ENCODE results near the gene RBM3.
"Not testable (repeated sequence)": the region's sequence is repeated elsewhere in the genome, so short reads cannot be mapped to it uniquely, and the experiment has no call there.

Gene RBM3

DNA sequence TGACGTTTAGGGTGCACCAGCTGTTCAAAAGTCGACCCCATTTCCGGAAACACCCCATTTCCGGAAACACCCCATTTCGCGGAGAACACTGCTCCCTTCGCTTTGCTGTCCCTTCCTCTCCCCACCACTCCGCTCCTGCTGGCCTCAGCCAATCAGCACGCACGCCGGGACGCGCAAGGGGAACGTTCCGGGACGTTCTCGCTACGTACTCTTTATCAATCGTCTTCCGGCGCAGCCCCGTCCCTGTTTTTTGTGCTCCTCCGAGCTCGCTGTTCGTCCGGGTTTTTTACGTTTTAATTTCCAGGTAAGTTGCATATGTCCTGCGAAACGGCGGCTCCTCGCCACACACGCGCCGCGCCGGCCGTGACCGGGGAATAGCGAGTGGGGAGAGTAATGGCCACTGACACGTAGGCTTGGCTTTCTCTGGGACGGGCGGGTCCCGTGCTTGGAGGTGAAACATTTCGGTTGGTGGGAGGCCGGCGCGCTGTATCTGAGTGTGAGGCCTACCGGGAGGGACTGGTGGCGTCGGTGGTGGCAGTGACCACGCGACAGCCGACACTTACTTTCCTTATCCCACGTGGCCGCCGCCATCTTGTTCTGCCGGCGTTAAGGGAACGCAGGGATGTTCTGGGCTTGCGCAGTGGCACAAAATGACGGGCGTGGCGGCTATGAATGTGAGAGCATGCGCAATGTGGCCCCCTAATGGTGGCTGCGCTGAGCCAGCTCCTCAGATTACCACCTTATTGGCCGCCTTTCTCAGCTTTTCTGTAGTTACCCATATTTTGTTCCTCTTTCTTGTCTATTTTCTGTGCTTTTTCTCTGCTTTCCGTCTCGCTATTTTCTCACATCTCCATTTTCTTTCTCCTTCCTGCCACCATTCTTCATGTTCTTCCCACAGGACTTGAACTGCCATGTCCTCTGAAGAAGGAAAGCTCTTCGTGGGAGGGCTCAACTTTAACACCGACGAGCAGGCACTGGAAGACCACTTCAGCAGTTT lies at the start of gene RBM3:
Gene RBM3 (plus strand): TSS at position 215 of the 997 bp plus-strand sequence. CDS start 697 bp downstream, at position 912.
- DNase-seq (ENCODE audit: low read depth in 3 of 3) = peak; percentile 77 to 88 (median 80)

DNA sequence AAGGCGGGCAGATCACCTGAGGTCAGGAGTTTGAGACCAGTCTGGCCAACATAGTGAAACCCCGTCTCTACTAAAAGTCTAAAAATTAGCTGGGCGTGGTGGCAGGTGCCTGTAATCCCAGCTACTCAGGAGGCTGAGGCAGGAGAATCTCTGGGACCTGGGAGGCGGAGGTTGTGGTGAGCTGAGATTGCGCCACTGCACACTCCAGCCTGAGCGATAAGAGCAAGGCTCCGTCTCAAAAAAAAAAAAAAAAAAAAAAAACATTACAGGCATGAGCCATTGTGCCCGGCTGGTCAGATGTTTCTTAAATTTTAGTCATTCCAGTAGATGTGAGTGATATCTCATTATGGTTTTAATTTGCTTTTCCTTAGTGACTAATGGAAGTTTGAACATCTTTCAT lies 48.4 kb upstream of the RBM3 start:
- DNase-seq (ENCODE audit: low read depth in 3 of 3) = not testable (repeated sequence)

DNA sequence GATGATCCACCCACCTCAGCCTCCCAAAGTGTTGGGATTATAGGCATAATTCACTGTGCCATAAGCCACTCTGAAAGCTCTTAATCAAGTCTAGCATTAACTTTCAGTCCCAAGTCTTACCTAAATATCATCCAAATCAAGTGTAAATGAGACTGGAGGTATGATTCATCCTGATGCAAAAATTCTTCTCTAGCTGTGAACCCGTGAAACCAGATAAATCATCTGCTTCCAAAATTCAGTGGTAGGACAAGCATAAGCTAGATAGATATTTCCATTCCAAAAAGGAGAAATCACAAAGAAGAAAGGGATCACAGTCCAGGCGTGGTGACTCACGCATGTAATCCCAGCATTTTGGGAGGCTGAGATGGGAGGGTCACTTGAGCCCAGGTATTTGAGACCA lies 43.5 kb upstream of the RBM3 start:
- DNase-seq (ENCODE audit: low read depth in 3 of 3) = no peak

GRCh38 chrX:48531358-48531959 lies 42.8 kb upstream of the RBM3 start:
- no peak for DNase-seq (ENCODE audit: low read depth in 3 of 3)

GRCh38 chrX:48532161-48532560 lies 42.1 kb upstream of the RBM3 start:
- DNase-seq (ENCODE audit: low read depth in 3 of 3) = no peak

DNA sequence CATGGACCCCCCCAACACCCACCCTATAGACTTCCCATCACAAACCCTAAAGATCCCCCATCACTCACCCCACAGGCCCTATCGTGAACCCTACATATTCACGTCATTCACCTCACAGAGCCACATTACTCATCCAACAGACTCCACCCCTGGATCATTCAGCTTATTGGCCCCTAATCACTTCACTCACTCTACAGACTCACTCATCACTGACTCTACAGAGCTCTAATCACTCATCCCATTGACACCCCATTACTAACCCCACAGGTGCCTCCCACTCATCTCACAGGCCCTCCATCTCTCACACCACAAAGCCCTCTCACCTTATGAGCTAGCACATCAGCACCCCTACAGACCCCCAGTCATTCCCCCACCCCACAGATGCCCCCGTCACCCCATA lies 41.1 kb upstream of the RBM3 start:
- no peak for DNase-seq (ENCODE audit: low read depth in 3 of 3)

GRCh38 chrX:48538641-48539344 lies 35.5 kb upstream of the RBM3 start:
- no peak for DNase-seq (ENCODE audit: low read depth in 3 of 3)

GRCh38 chrX:48539345-48540027 lies 34.8 kb upstream of the RBM3 start, which contains the start of gene TBC1D25:
Gene TBC1D25, plus strand, starts transcription at chrX:48539714. Its CDS starts 84 bp downstream, at chrX:48539798.
- peak; percentile 88 to 97 (median 90) for DNase-seq (ENCODE audit: low read depth in 3 of 3)

DNA sequence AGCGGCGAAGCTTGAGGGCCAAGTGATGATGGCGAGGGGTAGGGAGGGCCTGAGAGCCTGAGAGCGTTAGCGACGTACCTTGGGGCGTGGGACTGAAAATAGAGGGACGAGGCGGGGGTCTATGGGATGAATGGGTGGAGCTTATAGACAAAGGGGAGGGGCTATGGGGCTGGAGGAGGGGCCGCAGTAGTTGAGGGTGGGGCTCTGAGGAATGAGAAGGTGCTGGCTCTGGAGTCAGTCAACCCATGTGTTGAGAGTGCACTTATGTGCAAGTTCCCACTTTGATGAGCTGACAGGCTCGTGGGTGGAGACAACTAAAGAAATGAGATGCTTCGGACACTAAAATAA lies 34.3 kb upstream of the RBM3 start:
- DNase-seq (ENCODE audit: low read depth in 3 of 3) = peak; percentile 31 to 44 (median 34)

DNA sequence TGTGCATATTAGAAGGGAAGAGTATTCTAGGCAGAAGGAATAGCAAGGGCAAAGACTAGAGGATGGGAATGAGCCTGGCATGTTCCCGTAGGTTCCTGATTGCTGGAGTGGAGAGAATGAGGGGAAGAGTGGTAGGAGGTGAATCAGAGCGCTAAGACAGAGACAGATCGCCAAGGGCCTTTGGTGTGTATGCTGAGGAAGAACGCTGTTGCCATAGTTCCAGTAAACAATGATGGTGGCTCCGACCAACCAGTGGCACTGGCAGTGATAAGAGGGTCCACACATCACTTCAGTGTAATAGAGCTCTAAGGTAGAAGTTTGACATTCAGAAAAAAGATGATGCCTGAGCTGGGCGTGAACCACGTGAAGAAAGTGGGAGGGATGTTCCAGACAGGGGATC lies 33.8 kb upstream of the RBM3 start:
- DNase-seq (ENCODE audit: low read depth in 3 of 3) = no peak

DNA sequence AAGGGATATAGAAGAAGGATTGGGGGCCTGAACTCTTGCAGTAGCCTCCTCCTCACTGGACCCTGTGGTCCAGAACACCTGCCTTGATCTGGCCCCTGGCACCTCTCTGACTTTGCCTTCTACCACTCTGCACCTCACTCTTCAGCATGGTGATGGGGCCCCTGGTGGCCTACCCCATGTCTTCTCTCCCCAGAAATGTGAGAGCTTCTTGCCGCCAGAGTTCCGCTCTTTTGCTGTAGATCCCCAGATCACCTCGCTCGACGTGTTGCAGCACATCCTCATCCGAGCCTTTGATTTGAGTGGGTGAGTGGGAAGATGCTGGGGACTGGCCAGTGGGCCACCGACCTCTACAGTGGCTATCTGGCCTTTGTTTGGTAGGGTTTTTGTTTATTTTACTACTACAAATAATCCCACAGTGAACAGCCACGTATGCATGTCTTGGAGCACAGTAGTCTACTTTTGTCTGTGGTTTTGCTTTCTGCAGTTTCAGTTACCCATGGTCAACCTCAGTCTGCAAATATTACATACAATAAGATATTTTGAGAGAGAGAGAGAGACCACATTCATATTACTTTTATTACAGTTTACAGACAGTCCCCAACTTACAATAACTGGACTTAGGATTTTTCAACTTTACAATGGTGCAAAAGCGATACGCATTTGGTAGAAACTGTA lies 33.0 kb upstream of the RBM3 start:
- DNase-seq (ENCODE audit: low read depth in 3 of 3) = no peak

DNA sequence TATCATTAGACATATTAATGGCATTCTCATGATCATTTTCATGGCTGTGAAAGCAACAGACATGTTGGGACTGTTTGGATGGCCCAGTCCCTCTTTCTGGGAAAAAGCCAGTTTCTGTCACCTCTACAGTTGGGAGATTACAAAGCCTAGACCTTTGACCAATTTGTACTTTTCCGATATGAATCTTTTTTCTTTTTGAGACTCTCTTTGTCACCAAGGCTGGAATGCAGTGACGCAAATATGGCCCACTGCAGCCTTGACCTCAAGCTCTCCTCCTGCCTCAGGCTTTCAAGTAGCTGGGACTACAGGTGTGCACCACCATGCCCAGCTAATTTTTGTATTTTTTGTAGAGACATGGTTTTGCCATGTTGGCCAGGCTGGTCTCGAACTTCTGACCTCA lies 25.4 kb upstream of the RBM3 start:
- no peak for DNase-seq (ENCODE audit: low read depth in 3 of 3)

- not testable (repeated sequence) for DNase-seq (ENCODE audit: low read depth in 3 of 3)
Measured at GRCh38 chrX:48555731-48556325, 18.5 kb upstream of the RBM3 start.

DNA sequence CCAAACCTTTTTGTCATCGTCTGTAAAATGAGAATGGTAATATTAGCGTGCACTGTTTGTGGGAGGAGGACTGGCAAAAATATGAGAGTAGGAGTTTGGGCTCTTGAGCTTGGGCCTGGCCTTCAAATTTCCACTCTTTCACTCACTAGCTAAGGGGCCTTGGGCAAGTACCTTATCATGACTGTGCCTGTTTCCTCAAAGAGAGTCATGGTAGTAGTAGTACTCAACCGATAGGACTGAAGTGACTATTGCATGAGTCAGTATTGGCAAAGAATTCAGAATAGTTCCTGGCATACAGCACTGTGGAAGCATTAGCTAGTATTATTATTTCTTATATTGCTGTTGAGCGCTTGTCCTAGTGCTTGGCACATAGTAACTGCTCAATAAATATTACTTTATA lies 16.0 kb upstream of the RBM3 start:
- DNase-seq (ENCODE audit: low read depth in 3 of 3) = no peak

DNA sequence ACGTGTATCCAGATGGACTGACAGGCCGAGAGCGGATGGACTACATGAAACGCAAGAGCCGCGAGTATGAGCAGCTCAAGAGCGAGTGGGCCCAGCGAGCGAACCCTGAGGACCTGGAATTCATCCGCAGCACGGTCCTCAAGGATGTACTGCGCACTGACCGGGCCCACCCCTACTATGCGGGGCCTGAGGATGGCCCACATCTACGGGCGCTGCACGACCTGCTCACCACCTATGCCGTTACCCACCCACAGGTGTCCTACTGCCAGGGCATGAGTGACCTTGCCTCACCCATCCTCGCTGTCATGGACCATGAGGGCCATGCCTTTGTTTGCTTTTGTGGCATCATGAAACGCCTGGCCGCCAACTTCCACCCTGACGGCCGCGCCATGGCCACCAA lies 14.6 kb upstream of the RBM3 start:
- DNase-seq (ENCODE audit: low read depth in 3 of 3) = no peak

GRCh38 chrX:48560056-48560455 lies 14.2 kb upstream of the RBM3 start:
- no peak for DNase-seq (ENCODE audit: low read depth in 3 of 3)

DNA sequence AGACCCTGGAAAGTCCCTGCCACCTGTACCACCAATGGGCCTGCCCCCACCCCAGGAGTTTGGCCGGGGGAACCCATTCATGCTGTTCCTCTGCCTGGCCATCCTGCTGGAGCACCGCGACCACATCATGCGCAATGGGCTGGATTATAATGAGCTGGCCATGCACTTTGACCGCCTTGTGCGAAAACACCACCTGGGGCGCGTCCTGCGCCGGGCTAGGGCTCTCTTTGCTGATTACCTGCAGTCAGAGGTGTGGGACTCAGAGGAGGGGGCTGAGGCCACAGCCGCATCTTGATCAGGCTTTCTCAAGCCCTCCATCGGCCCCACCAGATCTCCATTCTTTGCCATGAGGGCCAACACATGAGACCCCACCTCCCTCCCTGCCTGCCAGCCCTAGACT lies 13.6 kb upstream of the RBM3 start:
- no peak for DNase-seq (ENCODE audit: low read depth in 3 of 3)

GRCh38 chrX:48569958-48570357 lies 4.3 kb upstream of the RBM3 start:
- DNase-seq (ENCODE audit: low read depth in 3 of 3) = no peak

GRCh38 chrX:48573690-48574269 lies 504 bp upstream of the RBM3 start:
- no peak for DNase-seq (ENCODE audit: low read depth in 3 of 3)

DNA sequence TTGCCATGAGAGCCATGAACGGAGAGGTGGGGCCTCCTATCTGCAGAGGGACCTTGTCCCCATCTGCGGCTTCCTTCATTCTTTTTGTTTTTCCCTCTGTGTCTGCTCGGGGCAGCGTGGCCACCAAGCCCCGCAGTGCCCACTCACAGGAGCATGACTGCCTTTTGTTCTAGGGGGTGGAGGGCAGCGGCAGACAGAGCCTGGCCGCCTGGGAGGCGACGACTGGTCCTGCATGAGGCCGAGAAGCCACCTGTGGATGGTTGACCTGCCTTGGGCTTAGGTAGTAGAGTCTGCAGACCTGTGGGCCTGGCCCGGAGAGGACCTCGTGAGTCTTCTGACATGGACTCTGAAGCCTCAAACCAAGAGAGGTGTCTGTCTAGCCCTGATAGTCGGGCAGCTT lies 1.4 kb downstream of the RBM3 start:
- DNase-seq (ENCODE audit: low read depth in 3 of 3) = no peak
